Measurements from ENCODE around the gene PITX2. TPM values are rescaled to one million over a fixed set of nuclear protein-coding genes. Genes with fewer than 3 reads are reported as not detected.

The PITX2 gene
- total RNA-seq, 1 donor, result 0.18 TPM

- TF ChIP-seq CTCF (IDR thresholded peaks at IDR 0.05; ENCODE audit: insufficient read depth, low read length), result no peak
- no peak overlapping the region for H3K4me3 ChIP-seq (ENCODE audit: low read depth, low read length)
- no peak for DNase-seq (ENCODE audit: low read depth)
These were observed 12.3 kb downstream of the PITX2 start for GRCh38 chr4:110610620-110610939.

- H3K4me3 ChIP-seq (ENCODE audit: low read depth, low read length), result no peak overlapping the region
- TF ChIP-seq CTCF (IDR thresholded peaks at IDR 0.05; ENCODE audit: insufficient read depth, low read length), result no peak
- DNase-seq (ENCODE audit: low read depth), result no peak
These were observed 13.7 kb downstream of the PITX2 start for GRCh38 chr4:110609044-110609750.

- no peak for TF ChIP-seq CTCF (IDR thresholded peaks at IDR 0.05; ENCODE audit: insufficient read depth, low read length)
- no peak for DNase-seq (ENCODE audit: low read depth)
- no peak overlapping the region for H3K4me3 ChIP-seq (ENCODE audit: low read depth, low read length)
These were observed 17.8 kb downstream of the PITX2 start for GRCh38 chr4:110605077-110605476.

- no peak for DNase-seq (ENCODE audit: low read depth)
- no peak for TF ChIP-seq CTCF (IDR thresholded peaks at IDR 0.05; ENCODE audit: insufficient read depth, low read length)
- no peak overlapping the region for H3K4me3 ChIP-seq (ENCODE audit: low read depth, low read length)
These were observed 20.8 kb downstream of the PITX2 start for GRCh38 chr4:110602061-110602460.

GRCh38 chr4:110597582-110597981, 25.3 kb downstream of the PITX2 start:
- TF ChIP-seq CTCF (IDR thresholded peaks at IDR 0.05; ENCODE audit: insufficient read depth, low read length), result no peak
- DNase-seq (ENCODE audit: low read depth), result no peak
- no peak overlapping the region for H3K4me3 ChIP-seq (ENCODE audit: low read depth, low read length)

- no peak for TF ChIP-seq CTCF (IDR thresholded peaks at IDR 0.05; ENCODE audit: insufficient read depth, low read length)
- no peak for DNase-seq (ENCODE audit: low read depth)
- H3K4me3 ChIP-seq (ENCODE audit: low read depth, low read length), result no peak overlapping the region
These were observed 26.4 kb downstream of the PITX2 start for GRCh38 chr4:110596431-110596830.

- DNase-seq (ENCODE audit: low read depth), result no peak
- H3K4me3 ChIP-seq (ENCODE audit: low read depth, low read length), result no peak overlapping the region
- TF ChIP-seq CTCF (IDR thresholded peaks at IDR 0.05; ENCODE audit: insufficient read depth, low read length), result no peak
These were observed 27.3 kb downstream of the PITX2 start for GRCh38 chr4:110595583-110595982.

Measured in fibroblast of the aortic adventitia (primary cell).